ENCODE data around the gene MAFG. TPM values are rescaled to one million over a fixed set of nuclear protein-coding genes. Genes with fewer than 3 reads are reported as not detected.

Gene MAFG
- total and polyA plus RNA-seq, 2 of the 13 experiments (the other 11 are each of a cell fraction or from before 2014, with no cell fraction given): 14.5 to 20.0 TPM

DNA sequence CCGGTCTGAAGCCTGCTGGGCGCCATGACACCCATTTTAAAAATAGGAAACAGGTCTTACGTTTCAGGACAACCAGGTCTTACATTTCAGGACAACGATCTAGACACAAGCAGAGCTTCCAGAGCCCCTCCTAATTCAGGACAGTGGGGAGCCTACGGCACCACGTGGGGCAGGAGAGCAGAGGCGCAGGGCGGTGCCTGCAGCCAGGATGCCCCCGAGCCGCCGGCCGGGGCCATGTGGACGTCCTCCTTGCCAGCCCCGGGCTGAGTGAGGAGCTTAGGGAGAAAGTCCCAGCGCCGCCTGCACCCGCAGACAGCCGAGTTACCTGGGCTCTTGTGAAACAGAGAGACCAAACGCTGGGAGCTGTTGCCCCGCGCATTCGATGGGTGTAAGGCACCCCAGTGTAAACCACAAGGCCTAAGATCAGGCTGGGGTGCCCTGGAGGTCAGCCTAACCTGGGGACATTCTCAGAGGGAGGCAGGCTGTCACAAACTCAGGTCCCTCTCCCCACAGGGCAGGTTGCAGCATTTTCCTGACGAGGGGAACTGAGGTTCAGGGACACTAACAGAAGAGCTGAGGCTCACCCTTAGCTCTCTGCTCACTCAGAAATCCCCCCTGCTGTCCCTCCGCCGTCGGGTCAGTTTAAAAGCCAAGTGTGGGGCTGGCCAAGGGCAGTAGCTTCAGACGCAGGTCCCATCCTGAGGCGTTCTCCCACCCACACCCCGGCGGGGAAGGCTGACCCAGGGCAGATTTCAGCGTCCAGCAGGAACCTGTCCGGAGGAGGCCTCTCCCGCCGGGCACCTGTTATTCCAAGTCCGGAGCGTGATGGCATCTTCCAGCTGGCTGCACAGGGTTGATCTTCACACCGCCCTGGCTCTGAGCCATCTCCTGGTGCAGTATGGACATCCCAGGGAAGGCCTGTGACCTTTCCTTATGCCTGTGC, 35.2 kb upstream of the MAFG start (continued):
- TF ChIP-seq ZNF782 (CRISPR knock-in tag; IDR thresholded peaks at IDR 0.05; ENCODE audit: borderline replicate concordance) (peak; percentile 77; the same call in 1 of the 2 replicates), ZFP41 (CRISPR knock-in tag; IDR thresholded peaks at IDR 0.05; ENCODE audit: borderline replicate concordance) (no peak), ZNF605 (CRISPR knock-in tag; IDR thresholded peaks at IDR 0.05) (peak; percentile 47; the same call in 1 of the 2 replicates), BCLAF1 (IDR thresholded peaks at IDR 0.05) (no peak), ZBTB8A (CRISPR knock-in tag; IDR thresholded peaks at IDR 0.05; ENCODE audit: borderline replicate concordance, low read depth) (no peak), ZNF556 (CRISPR knock-in tag; IDR thresholded peaks at IDR 0.05; ENCODE audit: borderline replicate concordance) (0 out of 2 replicates have a peak, but pooled peaks have one; percentile 64), NCOA2 (CRISPR knock-in tag; IDR thresholded peaks at IDR 0.05) (no peak), ZSCAN29 (CRISPR knock-in tag; conservative IDR thresholded peaks at IDR 0.05) (0 out of 2 replicates have a peak, but pooled peaks have one; percentile 26), KLF16 (CRISPR knock-in tag; IDR thresholded peaks at IDR 0.05) (peak in 1 of 2 experiments; percentile 48; a peak in 1 of 4 replicates), ZBTB3 (CRISPR knock-in tag; IDR thresholded peaks at IDR 0.05; ENCODE audit: borderline replicate concordance, low read depth) (no peak), ZNF432 (CRISPR knock-in tag; IDR thresholded peaks at IDR 0.05; ENCODE audit: borderline replicate concordance) (no peak), ZNF607 (CRISPR knock-in tag; IDR thresholded peaks at IDR 0.05; ENCODE audit: borderline replicate concordance) (no peak), RFX3 (CRISPR knock-in tag; IDR thresholded peaks at IDR 0.05) (no peak), GTF3A (CRISPR knock-in tag; conservative IDR thresholded peaks at IDR 0.05) (0 out of 2 replicates have a peak, but pooled peaks have one; percentile 24), ZNF891 (CRISPR knock-in tag; IDR thresholded peaks at IDR 0.05) (peak; percentile 78), ZNF572 (CRISPR knock-in tag; IDR thresholded peaks at IDR 0.05) (no peak), ZNF792 (CRISPR knock-in tag; IDR thresholded peaks at IDR 0.05) (no peak)
- TF ChIP-seq, protein P1, sequence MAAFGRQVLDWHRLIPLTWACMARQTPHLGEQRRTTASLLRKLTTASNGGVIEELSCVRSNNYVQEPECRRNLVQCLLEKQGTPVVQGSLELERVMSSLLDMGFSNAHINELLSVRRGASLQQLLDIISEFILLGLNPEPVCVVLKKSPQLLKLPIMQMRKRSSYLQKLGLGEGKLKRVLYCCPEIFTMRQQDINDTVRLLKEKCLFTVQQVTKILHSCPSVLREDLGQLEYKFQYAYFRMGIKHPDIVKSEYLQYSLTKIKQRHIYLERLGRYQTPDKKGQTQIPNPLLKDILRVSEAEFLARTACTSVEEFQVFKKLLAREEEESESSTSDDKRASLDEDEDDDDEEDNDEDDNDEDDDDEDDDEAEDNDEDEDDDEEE (CRISPR knock-in tag; IDR thresholded peaks at IDR 0.05): 0 out of 2 replicates have a peak, but pooled peaks have one; percentile 33
- TF ChIP-seq, protein P2, sequence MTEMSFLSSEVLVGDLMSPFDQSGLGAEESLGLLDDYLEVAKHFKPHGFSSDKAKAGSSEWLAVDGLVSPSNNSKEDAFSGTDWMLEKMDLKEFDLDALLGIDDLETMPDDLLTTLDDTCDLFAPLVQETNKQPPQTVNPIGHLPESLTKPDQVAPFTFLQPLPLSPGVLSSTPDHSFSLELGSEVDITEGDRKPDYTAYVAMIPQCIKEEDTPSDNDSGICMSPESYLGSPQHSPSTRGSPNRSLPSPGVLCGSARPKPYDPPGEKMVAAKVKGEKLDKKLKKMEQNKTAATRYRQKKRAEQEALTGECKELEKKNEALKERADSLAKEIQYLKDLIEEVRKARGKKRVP (CRISPR knock-in tag; IDR thresholded peaks at IDR 0.05): no peak
- TF ChIP-seq, protein P3, sequence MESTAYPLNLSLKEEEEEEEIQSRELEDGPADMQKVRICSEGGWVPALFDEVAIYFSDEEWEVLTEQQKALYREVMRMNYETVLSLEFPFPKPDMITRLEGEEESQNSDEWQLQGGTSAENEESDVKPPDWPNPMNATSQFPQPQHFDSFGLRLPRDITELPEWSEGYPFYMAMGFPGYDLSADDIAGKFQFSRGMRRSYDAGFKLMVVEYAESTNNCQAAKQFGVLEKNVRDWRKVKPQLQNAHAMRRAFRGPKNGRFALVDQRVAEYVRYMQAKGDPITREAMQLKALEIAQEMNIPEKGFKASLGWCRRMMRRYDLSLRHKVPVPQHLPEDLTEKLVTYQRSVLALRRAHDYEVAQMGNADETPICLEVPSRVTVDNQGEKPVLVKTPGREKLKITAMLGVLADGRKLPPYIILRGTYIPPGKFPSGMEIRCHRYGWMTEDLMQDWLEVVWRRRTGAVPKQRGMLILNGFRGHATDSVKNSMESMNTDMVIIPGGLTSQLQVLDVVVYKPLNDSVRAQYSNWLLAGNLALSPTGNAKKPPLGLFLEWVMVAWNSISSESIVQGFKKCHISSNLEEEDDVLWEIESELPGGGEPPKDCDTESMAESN (CRISPR knock-in tag; conservative IDR thresholded peaks at IDR 0.05): no peak
- TF ChIP-seq, protein P4, sequence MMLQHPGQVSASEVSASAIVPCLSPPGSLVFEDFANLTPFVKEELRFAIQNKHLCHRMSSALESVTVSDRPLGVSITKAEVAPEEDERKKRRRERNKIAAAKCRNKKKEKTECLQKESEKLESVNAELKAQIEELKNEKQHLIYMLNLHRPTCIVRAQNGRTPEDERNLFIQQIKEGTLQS (CRISPR knock-in tag; IDR thresholded peaks at IDR 0.05): peak; percentile 10; the same call in 1 of the 2 replicates

Measured in HepG2 (cell line).